ENCODE measurements around the gene PDP2.
"Not testable (repeated sequence)": the region's sequence is repeated elsewhere in the genome, so short reads cannot be mapped to it uniquely, and the experiment has no call there.

PDP2 gene

DNA sequence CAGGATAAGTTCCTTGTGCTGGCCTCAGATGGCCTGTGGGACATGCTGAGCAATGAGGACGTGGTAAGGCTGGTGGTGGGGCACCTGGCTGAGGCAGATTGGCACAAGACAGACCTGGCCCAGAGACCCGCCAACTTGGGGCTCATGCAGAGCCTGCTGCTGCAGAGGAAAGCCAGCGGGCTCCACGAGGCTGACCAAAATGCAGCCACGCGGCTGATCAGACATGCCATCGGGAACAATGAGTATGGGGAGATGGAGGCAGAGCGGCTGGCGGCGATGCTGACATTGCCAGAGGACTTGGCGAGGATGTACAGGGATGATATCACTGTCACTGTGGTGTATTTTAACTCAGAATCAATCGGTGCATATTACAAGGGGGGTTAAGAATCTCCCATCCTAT is 5.2 kb downstream of the PDP2 start:
- no peak for DNase-seq (ENCODE audit: low read depth in 2 of 3, low spot score in 2 of 3)

DNA sequence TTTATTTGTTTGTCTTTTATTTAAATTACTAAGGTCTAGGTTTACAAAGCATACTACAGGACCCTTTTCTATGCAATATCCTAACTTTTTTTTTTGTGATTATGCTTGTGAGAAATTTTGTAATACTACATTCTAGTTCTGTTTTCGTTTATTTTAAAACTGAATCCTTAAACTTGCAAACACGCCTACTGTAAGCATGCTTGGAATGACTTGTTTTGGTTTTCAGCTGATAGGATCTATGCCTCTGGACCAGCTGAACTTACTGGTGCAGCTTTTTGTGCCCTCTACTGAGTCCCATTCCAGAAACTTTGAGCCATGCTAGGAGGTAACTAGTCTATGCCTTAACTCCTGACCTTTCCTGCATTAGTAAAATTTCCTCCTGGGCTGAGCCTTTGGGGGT is 6.0 kb downstream of the PDP2 start:
- DNase-seq (ENCODE audit: low read depth in 2 of 3, low spot score in 2 of 3), result no peak

- DNase-seq (ENCODE audit: low read depth in 2 of 3, low spot score in 2 of 3), result no peak
These were observed 6.6 kb downstream of the PDP2 start for GRCh38 chr16:66886914-66887313.

GRCh38 chr16:66888647-66889615 is 8.6 kb downstream of the PDP2 start:
- no peak for DNase-seq (ENCODE audit: low read depth in 2 of 3, low spot score in 2 of 3)

GRCh38 chr16:66889622-66890021 is 9.3 kb downstream of the PDP2 start:
- no peak for DNase-seq (ENCODE audit: low read depth in 2 of 3, low spot score in 2 of 3)

DNA sequence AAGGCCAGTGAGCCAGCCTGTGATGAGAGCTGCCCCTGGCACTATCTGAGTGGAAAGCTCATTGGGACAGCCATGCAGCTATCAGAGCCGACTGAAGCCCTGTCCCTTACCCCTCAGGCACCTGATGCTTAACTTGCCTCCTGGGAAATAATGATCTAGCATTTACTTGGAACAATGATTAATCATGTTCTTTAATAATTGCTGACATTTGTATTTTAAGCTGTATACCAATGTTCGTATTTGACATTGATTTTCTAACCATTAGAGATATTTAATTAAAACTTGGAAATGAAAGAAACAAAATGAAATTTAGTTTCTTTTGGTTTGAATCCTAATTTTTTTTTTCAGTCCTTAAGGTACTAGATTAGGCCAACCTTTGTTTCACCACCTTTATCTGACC is 10.5 kb downstream of the PDP2 start:
- no peak for DNase-seq (ENCODE audit: low read depth in 2 of 3, low spot score in 2 of 3)

- no peak for DNase-seq (ENCODE audit: low read depth in 2 of 3, low spot score in 2 of 3)
These were observed 11.0 kb downstream of the PDP2 start for GRCh38 chr16:66891360-66891759.

DNA sequence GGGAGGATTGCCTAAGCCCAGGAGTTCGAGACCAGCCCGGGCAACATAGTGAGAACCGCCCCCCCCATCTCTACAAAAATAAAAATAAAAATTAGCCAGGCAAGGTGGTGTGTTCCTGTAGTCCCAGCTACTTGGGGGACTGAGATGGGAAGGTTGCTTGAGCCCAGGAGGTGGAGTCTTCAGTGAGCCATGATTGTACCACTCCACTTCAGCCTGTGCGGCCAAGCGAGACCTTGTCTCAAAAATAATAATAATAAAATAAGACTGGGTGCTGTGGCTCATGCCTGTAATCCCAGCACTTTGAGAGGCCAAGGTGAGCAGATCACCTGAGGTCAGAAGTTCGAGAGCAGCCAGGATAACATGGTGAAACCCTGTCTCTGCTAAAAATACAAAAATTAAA is 11.5 kb downstream of the PDP2 start:
- no peak for DNase-seq (ENCODE audit: low read depth in 2 of 3, low spot score in 2 of 3)

- no peak for DNase-seq (ENCODE audit: low read depth in 2 of 3, low spot score in 2 of 3)
These were observed 13.7 kb downstream of the PDP2 start for GRCh38 chr16:66894055-66894454.

DNA sequence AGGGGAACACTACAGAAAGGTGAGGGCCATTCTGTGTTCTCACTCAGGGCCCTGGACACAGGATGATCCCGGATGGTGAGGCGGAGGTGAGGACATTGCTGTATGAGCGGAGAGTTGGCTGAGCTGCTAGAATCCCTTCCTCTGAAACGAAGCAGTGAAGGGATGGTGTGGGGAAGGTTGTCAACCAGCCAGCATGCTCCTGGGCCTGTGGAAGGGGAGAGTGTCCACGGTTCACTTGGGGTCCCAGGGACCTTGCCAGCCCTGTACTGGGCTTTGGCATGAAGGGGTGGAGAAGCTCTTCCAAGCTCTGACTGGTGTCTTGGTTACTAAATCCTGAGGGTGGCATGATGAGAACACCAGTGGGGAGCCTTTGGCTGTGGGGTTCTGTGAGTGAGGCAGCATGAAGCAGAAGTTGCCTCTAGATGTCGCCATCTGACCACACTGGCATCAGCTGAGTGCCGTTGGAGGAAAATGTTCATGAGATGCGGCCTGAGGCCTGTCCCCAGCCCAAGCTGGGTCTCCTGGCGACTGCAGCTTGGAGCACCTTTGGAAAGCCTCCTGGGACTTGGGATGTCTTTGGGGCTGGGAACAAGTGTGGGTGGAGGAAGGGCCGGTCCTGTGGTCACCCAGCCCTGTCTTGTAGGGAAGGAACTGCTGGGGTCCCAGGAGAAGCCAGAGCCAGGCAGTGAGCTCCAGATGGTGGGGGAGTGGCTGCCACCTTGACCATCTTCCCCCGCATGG is 14.8 kb downstream of the PDP2 start:
- DNase-seq (ENCODE audit: low read depth in 2 of 3, low spot score in 2 of 3), result no peak

- DNase-seq (ENCODE audit: low read depth in 2 of 3, low spot score in 2 of 3), result no peak
These were observed 15.3 kb downstream of the PDP2 start for GRCh38 chr16:66895689-66895979.

GRCh38 chr16:66895999-66896398 is 15.7 kb downstream of the PDP2 start:
- DNase-seq (ENCODE audit: low read depth in 2 of 3, low spot score in 2 of 3), result no peak

- DNase-seq (ENCODE audit: low read depth in 2 of 3, low spot score in 2 of 3), result not testable (repeated sequence)
These were observed 16.4 kb downstream of the PDP2 start for GRCh38 chr16:66896682-66897081.

- no peak for DNase-seq (ENCODE audit: low read depth in 2 of 3, low spot score in 2 of 3)
These were observed 17.9 kb downstream of the PDP2 start for GRCh38 chr16:66898207-66898606.

GRCh38 chr16:66898933-66899309 is 18.6 kb downstream of the PDP2 start:
- no peak for DNase-seq (ENCODE audit: low read depth in 2 of 3, low spot score in 2 of 3)

GRCh38 chr16:66899310-66899944 is 19.1 kb downstream of the PDP2 start:
- DNase-seq (ENCODE audit: low read depth in 2 of 3, low spot score in 2 of 3), result no peak

- DNase-seq (ENCODE audit: low read depth in 2 of 3, low spot score in 2 of 3), result no peak
These were observed 19.8 kb downstream of the PDP2 start for GRCh38 chr16:66899945-66900710.

DNA sequence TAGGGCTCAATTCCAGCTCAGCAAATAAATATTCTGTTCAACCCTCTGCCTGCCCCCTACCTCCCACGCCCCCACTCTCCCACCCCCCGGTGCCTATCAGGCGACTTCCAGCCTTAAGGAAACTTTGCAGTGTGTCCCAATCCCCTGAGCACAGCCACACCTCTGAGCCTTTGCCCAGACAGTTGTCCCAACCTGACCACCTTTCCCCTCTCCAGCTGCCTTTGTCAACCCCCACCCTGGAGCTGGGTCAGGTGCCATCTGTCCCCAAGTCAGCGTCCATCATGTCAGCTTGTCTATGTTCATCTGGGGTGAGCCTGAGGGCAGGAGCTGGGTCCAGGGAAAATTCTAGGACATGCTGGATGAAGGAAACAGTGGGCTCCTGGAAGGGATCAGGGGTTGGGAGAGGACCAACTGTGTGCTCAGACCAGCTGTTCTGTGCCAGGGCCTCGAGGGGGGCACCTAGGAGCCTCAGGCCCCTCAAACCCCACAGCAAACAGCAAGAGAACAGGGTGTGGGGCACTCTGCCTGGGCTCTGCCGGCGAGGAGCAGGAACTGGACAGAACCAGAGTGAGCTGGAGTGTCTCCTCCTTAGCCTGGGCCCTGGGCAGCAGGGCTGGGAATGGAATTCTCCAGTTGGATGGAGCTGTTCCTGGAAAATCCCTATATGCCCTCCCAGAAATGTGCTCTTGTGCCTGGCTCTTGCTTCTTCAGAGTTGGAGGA is 20.6 kb downstream of the PDP2 start:
- DNase-seq (ENCODE audit: low read depth in 2 of 3, low spot score in 2 of 3), result no peak

- no peak for DNase-seq (ENCODE audit: low read depth in 2 of 3, low spot score in 2 of 3)
These were observed 21.3 kb downstream of the PDP2 start for GRCh38 chr16:66901626-66902025.

GRCh38 chr16:66902648-66903543 is 22.6 kb downstream of the PDP2 start:
- DNase-seq (ENCODE audit: low read depth in 2 of 3, low spot score in 2 of 3), result no peak
